ENCODE measurements around the gene ASB18. TPM values are rescaled to one million over a fixed set of nuclear protein-coding genes. Genes with fewer than 3 reads are reported as not detected.

ASB18 gene
- total and polyA plus RNA-seq, 2 of the 13 experiments (the other 11 are each of a cell fraction or from before 2014, with no cell fraction given) = not detected

DNA sequence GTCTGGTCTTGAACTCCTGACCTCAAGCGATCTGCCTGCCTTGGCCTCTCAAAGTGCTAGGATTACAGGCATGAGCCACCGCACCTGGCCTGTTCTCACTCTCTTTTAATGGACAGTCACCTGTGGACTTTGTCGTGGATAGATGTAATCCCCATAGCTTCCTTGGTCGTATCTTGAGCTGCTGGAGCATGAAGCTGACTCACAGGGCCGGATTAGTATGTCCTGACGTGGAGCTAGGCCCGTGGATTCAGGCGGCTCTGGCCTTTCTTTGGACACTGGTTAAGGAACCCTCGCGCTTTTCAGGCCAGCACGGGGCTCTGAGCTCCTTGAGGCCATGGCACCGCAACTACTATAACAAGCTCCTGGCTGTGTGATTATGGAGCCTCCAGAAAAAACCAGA is 68.5 kb downstream of the ASB18 start (continued):
- TF ChIP-seq, protein P1, sequence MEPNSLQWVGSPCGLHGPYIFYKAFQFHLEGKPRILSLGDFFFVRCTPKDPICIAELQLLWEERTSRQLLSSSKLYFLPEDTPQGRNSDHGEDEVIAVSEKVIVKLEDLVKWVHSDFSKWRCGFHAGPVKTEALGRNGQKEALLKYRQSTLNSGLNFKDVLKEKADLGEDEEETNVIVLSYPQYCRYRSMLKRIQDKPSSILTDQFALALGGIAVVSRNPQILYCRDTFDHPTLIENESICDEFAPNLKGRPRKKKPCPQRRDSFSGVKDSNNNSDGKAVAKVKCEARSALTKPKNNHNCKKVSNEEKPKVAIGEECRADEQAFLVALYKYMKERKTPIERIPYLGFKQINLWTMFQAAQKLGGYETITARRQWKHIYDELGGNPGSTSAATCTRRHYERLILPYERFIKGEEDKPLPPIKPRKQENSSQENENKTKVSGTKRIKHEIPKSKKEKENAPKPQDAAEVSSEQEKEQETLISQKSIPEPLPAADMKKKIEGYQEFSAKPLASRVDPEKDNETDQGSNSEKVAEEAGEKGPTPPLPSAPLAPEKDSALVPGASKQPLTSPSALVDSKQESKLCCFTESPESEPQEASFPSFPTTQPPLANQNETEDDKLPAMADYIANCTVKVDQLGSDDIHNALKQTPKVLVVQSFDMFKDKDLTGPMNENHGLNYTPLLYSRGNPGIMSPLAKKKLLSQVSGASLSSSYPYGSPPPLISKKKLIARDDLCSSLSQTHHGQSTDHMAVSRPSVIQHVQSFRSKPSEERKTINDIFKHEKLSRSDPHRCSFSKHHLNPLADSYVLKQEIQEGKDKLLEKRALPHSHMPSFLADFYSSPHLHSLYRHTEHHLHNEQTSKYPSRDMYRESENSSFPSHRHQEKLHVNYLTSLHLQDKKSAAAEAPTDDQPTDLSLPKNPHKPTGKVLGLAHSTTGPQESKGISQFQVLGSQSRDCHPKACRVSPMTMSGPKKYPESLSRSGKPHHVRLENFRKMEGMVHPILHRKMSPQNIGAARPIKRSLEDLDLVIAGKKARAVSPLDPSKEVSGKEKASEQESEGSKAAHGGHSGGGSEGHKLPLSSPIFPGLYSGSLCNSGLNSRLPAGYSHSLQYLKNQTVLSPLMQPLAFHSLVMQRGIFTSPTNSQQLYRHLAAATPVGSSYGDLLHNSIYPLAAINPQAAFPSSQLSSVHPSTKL (CRISPR knock-in tag; IDR thresholded peaks at IDR 0.05) = no peak
- TF ChIP-seq ZFAT (CRISPR knock-in tag; conservative IDR thresholded peaks at IDR 0.05) (no peak), ZFP91 (CRISPR knock-in tag; IDR thresholded peaks at IDR 0.05; ENCODE audit: borderline replicate concordance) (no peak), NPAS2 (CRISPR knock-in tag; IDR thresholded peaks at IDR 0.05; ENCODE audit: borderline replicate concordance) (no peak), ZNF710 (CRISPR knock-in tag; IDR thresholded peaks at IDR 0.05; ENCODE audit: borderline replicate concordance) (no peak), SKI (IDR thresholded peaks at IDR 0.05; ENCODE audit: partially characterized antibody) (no peak), ZNF460 (CRISPR knock-in tag; IDR thresholded peaks at IDR 0.05; ENCODE audit: borderline replicate concordance) (no peak), HHEX (CRISPR knock-in tag; IDR thresholded peaks at IDR 0.05) (no peak), THAP7 (CRISPR knock-in tag; IDR thresholded peaks at IDR 0.05) (no peak), HNRNPH1 (optimal IDR thresholded peaks at IDR 0.05; ENCODE audit: low read depth, low read length) (no peak), ZBTB43 (CRISPR knock-in tag; conservative IDR thresholded peaks at IDR 0.05) (no peak), ZNF816 (CRISPR knock-in tag; IDR thresholded peaks at IDR 0.05; ENCODE audit: borderline replicate concordance) (no peak)
